HL-60 (cell line): ENCODE measurements around the gene SH3GL1.

Experiments used
- CTCF ChIP-seq: IDR thresholded peaks from one replicate; pipeline ENCODE4 v1.5.1; 2011; ENCODE audit warnings: low read length, control low read depth, inconsistent platforms; ENCODE audit not compliant: insufficient read depth
- TF ChIP-seq, protein P1 (sequence below): IDR thresholded peaks from 2 replicates; pipeline ENCODE4 v1.6.1; 2012; ENCODE audit warnings: low read depth; ENCODE audit not compliant: insufficient replicate concordance

DNA sequence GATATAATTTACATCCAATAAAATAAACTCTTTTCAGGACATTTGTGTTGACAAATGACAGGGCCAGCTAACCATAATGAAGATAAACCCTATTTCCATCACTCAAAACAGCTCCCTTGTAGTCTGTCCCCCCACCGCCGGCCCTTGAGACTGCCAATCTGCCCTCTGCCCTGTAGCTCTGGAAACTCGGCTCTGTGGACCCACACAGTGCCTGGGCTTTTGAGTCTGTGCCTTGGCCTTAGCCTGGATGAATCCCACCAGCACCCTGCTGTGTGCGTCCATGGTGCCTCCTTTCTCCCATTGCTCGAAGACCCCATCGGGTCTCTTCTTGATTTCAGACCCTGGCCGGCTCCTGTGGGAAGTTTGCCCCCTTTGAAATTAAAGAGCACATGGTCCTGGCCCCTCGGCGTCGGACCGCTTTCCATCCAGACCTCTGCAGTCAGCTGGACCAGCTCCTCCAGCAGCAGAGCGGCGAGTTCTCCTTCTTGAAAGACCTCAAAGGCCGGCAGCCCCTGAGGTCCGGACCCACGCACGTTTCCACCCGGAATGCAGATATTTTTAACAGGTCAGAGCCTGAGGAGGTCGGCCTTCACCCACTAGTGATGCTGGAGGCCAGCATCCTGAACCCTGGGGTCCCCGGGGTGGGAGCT lies 28.1 kb upstream of the SH3GL1 start:
- TF ChIP-seq, protein P1, sequence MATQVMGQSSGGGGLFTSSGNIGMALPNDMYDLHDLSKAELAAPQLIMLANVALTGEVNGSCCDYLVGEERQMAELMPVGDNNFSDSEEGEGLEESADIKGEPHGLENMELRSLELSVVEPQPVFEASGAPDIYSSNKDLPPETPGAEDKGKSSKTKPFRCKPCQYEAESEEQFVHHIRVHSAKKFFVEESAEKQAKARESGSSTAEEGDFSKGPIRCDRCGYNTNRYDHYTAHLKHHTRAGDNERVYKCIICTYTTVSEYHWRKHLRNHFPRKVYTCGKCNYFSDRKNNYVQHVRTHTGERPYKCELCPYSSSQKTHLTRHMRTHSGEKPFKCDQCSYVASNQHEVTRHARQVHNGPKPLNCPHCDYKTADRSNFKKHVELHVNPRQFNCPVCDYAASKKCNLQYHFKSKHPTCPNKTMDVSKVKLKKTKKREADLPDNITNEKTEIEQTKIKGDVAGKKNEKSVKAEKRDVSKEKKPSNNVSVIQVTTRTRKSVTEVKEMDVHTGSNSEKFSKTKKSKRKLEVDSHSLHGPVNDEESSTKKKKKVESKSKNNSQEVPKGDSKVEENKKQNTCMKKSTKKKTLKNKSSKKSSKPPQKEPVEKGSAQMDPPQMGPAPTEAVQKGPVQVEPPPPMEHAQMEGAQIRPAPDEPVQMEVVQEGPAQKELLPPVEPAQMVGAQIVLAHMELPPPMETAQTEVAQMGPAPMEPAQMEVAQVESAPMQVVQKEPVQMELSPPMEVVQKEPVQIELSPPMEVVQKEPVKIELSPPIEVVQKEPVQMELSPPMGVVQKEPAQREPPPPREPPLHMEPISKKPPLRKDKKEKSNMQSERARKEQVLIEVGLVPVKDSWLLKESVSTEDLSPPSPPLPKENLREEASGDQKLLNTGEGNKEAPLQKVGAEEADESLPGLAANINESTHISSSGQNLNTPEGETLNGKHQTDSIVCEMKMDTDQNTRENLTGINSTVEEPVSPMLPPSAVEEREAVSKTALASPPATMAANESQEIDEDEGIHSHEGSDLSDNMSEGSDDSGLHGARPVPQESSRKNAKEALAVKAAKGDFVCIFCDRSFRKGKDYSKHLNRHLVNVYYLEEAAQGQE = no peak
- TF ChIP-seq CTCF = no peak
